Epithelial cell of esophagus (primary cell): ENCODE results near the gene BRMS1.

Source experiments
- DNase-seq: peaks from one replicate; pipeline ENCODE4 v3.0.0; 2010; ENCODE audit warnings: low read depth
- H3K4me3 ChIP-seq: 2 replicates; pipeline ENCODE4 v1.5.1; 2011; ENCODE audit warnings: mild to moderate bottlenecking, low read length, control low read depth
- CTCF ChIP-seq: IDR thresholded peaks from 2 replicates; pipeline ENCODE4 v1.5.1; 2011; ENCODE audit warnings: low read depth, mild to moderate bottlenecking, low read length, control low read depth, inconsistent platforms; ENCODE audit not compliant: insufficient read depth; ENCODE audit errors: missing control alignments

The BRMS1 gene

GRCh38 chr11:66365711-66366619, 21.1 kb upstream of the BRMS1 start:
- no peak overlapping the region for H3K4me3 ChIP-seq
- TF ChIP-seq CTCF: no peak

GRCh38 chr11:66365166-66365565, 20.3 kb upstream of the BRMS1 start:
- H3K4me3 ChIP-seq: no peak overlapping the region
- TF ChIP-seq CTCF: no peak
- no peak for DNase-seq

More at GRCh38 chr11:66365711-66366619, 21.1 kb upstream of the BRMS1 start:
- no peak for DNase-seq

GRCh38 chr11:66363805-66364535, 19.1 kb upstream of the BRMS1 start:
- peak; percentile 36 for DNase-seq
- TF ChIP-seq CTCF: peak; percentile 67

GRCh38 chr11:66363187-66363601, 18.3 kb upstream of the BRMS1 start:
- H3K4me3 ChIP-seq: no peak overlapping the region
- no peak for TF ChIP-seq CTCF
- DNase-seq: no peak

More at GRCh38 chr11:66363805-66364535, 19.1 kb upstream of the BRMS1 start:
- H3K4me3 ChIP-seq: no peak overlapping the region

GRCh38 chr11:66362481-66363147, 17.7 kb upstream of the BRMS1 start:
- no peak for TF ChIP-seq CTCF
- no peak overlapping the region for H3K4me3 ChIP-seq
- DNase-seq: no peak

- no peak for DNase-seq
- no peak for TF ChIP-seq CTCF
- H3K4me3 ChIP-seq: no peak overlapping the region
Observed at GRCh38 chr11:66361502-66361941, 16.6 kb upstream of the BRMS1 start.
